ENCODE data around the gene NR6A1.
A peak's percentile ranks its signal among the peaks of the same experiment; 100 is the strongest.

The NR6A1 gene

GRCh38 chr9:124472770-124473169 is 298.3 kb downstream of the NR6A1 start:
- WGBS, 2 donors (ENCODE audit: extremely low coverage in 2 of 2, insufficient read length in 2 of 2, insufficient replicate concordance in 1 of 2), result no CpG with 5 or more reads among the region's 7 CpGs
- Histone ChIP-seq H3K79me1 (ENCODE audit: low read depth, low read length) (no peaks in the 10 kb centered on the region), H3K27me3 (ENCODE audit: control insufficient read depth in 3 of 3, insufficient read depth in 3 of 3, low read depth in 1 of 3, low read length in 3 of 3) (peaks cover 0 to 75% (median 0%) of the 10 kb centered on the region in 3 experiments)

GRCh38 chr9:124471761-124472160 is 299.4 kb downstream of the NR6A1 start:
- Histone ChIP-seq H3K14ac (ENCODE audit: low read length) (peak overlapping the region; percentile 38), H3K27ac (replicated peaks; ENCODE audit: low read length) (no peak overlapping the region), H3K23ac (ENCODE audit: low read depth, low read length, poor library complexity) (no peak overlapping the region), H3K79me1 (ENCODE audit: low read depth, low read length) (no peaks in the 10 kb centered on the region), H3K4ac (ENCODE audit: low read length) (no peak overlapping the region), H4K91ac (ENCODE audit: low read depth, low read length, poor library complexity) (no peak overlapping the region), H3K4me1 (ENCODE audit: control insufficient read depth in 2 of 2, insufficient read depth in 1 of 2, low read depth in 1 of 2, low read length in 2 of 2) (peaks cover 2 to 9% of the 10 kb centered on the region in 2 donors), H3K9me3 (replicated peaks in 1 of 2; ENCODE audit: control insufficient read depth in 2 of 2, insufficient read depth in 1 of 2, low read depth in 1 of 2, low read length in 2 of 2) (no peaks in the 10 kb centered on the region), H2AK5ac (ENCODE audit: low read depth, low read length) (peak overlapping the region; percentile 93), H3K27me3 (ENCODE audit: control insufficient read depth in 3 of 3, insufficient read depth in 3 of 3, low read depth in 1 of 3, low read length in 3 of 3) (peaks cover 0 to 72% (median 0%) of the 10 kb centered on the region in 3 experiments), H2AFZ (ENCODE audit: low read length) (no peak overlapping the region), H3K4me3 (ENCODE audit: low read length in 2 of 2) (no peak overlapping the region), H2BK5ac (ENCODE audit: low read length) (no peak overlapping the region), H2BK15ac (ENCODE audit: low read length) (no peak overlapping the region), H2BK120ac (ENCODE audit: low read depth, low read length) (no peak overlapping the region), H2BK12ac (ENCODE audit: low read length) (peak overlapping the region; percentile 16), H3K4me2 (ENCODE audit: insufficient read depth, low read length, poor library complexity, severe bottlenecking) (no peak overlapping the region), H4K8ac (ENCODE audit: low read depth, low read length) (no peak overlapping the region), H3K9ac (ENCODE audit: low read depth, low read length, poor library complexity) (no peak overlapping the region), H3K36me3 (replicated peaks in 1 of 2; ENCODE audit: control insufficient read depth in 2 of 2, insufficient read depth in 2 of 2, low read length in 2 of 2) (no peaks in the 10 kb centered on the region), H3K18ac (ENCODE audit: low read length) (peak overlapping the region; percentile 48)
- WGBS, 2 donors (ENCODE audit: extremely low coverage in 2 of 2, insufficient read length in 2 of 2, insufficient replicate concordance in 1 of 2), result no CpG with 5 or more reads among the region's 9 CpGs
- DNase-seq (ENCODE audit: low spot score), result no peak

More at GRCh38 chr9:124472770-124473169, 298.3 kb downstream of the NR6A1 start:
- no peak overlapping the region for H2BK12ac ChIP-seq (ENCODE audit: low read length)
- no peaks in the 10 kb centered on the region for H3K36me3 ChIP-seq (replicated peaks in 1 of 2; ENCODE audit: control insufficient read depth in 2 of 2, insufficient read depth in 2 of 2, low read length in 2 of 2)
- H3K9me3 ChIP-seq (replicated peaks in 1 of 2; ENCODE audit: control insufficient read depth in 2 of 2, insufficient read depth in 1 of 2, low read depth in 1 of 2, low read length in 2 of 2), result no peaks in the 10 kb centered on the region
- H3K14ac ChIP-seq (ENCODE audit: low read length), result no peak overlapping the region
- no peak overlapping the region for H4K91ac ChIP-seq (ENCODE audit: low read depth, low read length, poor library complexity)
- H3K23ac ChIP-seq (ENCODE audit: low read depth, low read length, poor library complexity), result no peak overlapping the region
- peak overlapping the region; percentile 38 for H3K18ac ChIP-seq (ENCODE audit: low read length)
- H3K4me3 ChIP-seq (ENCODE audit: low read length in 2 of 2), result no peak overlapping the region
- no peak overlapping the region for H2AFZ ChIP-seq (ENCODE audit: low read length)
- H3K4ac ChIP-seq (ENCODE audit: low read length), result no peak overlapping the region
- H2BK5ac ChIP-seq (ENCODE audit: low read length), result no peak overlapping the region
- no peak for DNase-seq (ENCODE audit: low spot score)
- no peak overlapping the region for H3K4me2 ChIP-seq (ENCODE audit: insufficient read depth, low read length, poor library complexity, severe bottlenecking)
- no peak overlapping the region for H2BK120ac ChIP-seq (ENCODE audit: low read depth, low read length)
- no peak overlapping the region for H3K27ac ChIP-seq (replicated peaks; ENCODE audit: low read length)
- H4K8ac ChIP-seq (ENCODE audit: low read depth, low read length), result no peak overlapping the region
- no peak overlapping the region for H3K9ac ChIP-seq (ENCODE audit: low read depth, low read length, poor library complexity)
- H2AK5ac ChIP-seq (ENCODE audit: low read depth, low read length), result no peak overlapping the region
- peak overlapping the region; percentile 78 for H2BK15ac ChIP-seq (ENCODE audit: low read length)
- peaks cover 8 to 16% of the 10 kb centered on the region in 2 donors for H3K4me1 ChIP-seq (ENCODE audit: control insufficient read depth in 2 of 2, insufficient read depth in 1 of 2, low read depth in 1 of 2, low read length in 2 of 2)

- Histone ChIP-seq H2AFZ (ENCODE audit: low read length) (no peak overlapping the region), H3K27me3 (ENCODE audit: control insufficient read depth in 3 of 3, insufficient read depth in 3 of 3, low read depth in 1 of 3, low read length in 3 of 3) (peaks cover 0 to 75% (median 0%) of the 10 kb centered on the region in 3 experiments), H3K4me2 (ENCODE audit: insufficient read depth, low read length, poor library complexity, severe bottlenecking) (no peak overlapping the region), H2AK5ac (ENCODE audit: low read depth, low read length) (peak overlapping the region; percentile 97), H2BK120ac (ENCODE audit: low read depth, low read length) (peak overlapping the region; percentile 24), H3K4ac (ENCODE audit: low read length) (no peak overlapping the region), H3K4me3 (ENCODE audit: low read length in 2 of 2) (no peak overlapping the region), H3K27ac (replicated peaks; ENCODE audit: low read length) (no peak overlapping the region), H3K23ac (ENCODE audit: low read depth, low read length, poor library complexity) (peak overlapping the region; percentile 80), H3K14ac (ENCODE audit: low read length) (no peak overlapping the region), H3K9ac (ENCODE audit: low read depth, low read length, poor library complexity) (no peak overlapping the region), H3K79me1 (ENCODE audit: low read depth, low read length) (no peaks in the 10 kb centered on the region), H4K8ac (ENCODE audit: low read depth, low read length) (no peak overlapping the region), H2BK15ac (ENCODE audit: low read length) (peak overlapping the region; percentile 83), H3K9me3 (replicated peaks in 1 of 2; ENCODE audit: control insufficient read depth in 2 of 2, insufficient read depth in 1 of 2, low read depth in 1 of 2, low read length in 2 of 2) (no peaks in the 10 kb centered on the region), H3K4me1 (ENCODE audit: control insufficient read depth in 2 of 2, insufficient read depth in 1 of 2, low read depth in 1 of 2, low read length in 2 of 2) (peaks cover 0 to 8% of the 10 kb centered on the region in 2 donors), H4K91ac (ENCODE audit: low read depth, low read length, poor library complexity) (no peak overlapping the region), H2BK12ac (ENCODE audit: low read length) (peak overlapping the region; percentile 41), H3K18ac (ENCODE audit: low read length) (peak overlapping the region; percentile 85), H2BK5ac (ENCODE audit: low read length) (peak overlapping the region; percentile 68), H3K36me3 (replicated peaks in 1 of 2; ENCODE audit: control insufficient read depth in 2 of 2, insufficient read depth in 2 of 2, low read length in 2 of 2) (no peaks in the 10 kb centered on the region)
- WGBS, 2 donors (ENCODE audit: extremely low coverage in 2 of 2, insufficient read length in 2 of 2, insufficient replicate concordance in 1 of 2), result no CpG with 5 or more reads among the region's 7 CpGs
- DNase-seq (ENCODE audit: low spot score), result no peak
Measured at GRCh38 chr9:124470726-124471125, 300.4 kb downstream of the NR6A1 start.

GRCh38 chr9:124470306-124470705 is 300.8 kb downstream of the NR6A1 start:
- Histone ChIP-seq H3K27ac (replicated peaks; ENCODE audit: low read length) (no peak overlapping the region), H2BK5ac (ENCODE audit: low read length) (peak overlapping the region; percentile 68), H3K36me3 (replicated peaks in 1 of 2; ENCODE audit: control insufficient read depth in 2 of 2, insufficient read depth in 2 of 2, low read length in 2 of 2) (no peaks in the 10 kb centered on the region), H3K27me3 (ENCODE audit: control insufficient read depth in 3 of 3, insufficient read depth in 3 of 3, low read depth in 1 of 3, low read length in 3 of 3) (peaks cover 0 to 70% (median 0%) of the 10 kb centered on the region in 3 experiments), H3K4me3 (ENCODE audit: low read length in 2 of 2) (no peak overlapping the region), H3K4me2 (ENCODE audit: insufficient read depth, low read length, poor library complexity, severe bottlenecking) (no peak overlapping the region), H3K9me3 (replicated peaks in 1 of 2; ENCODE audit: control insufficient read depth in 2 of 2, insufficient read depth in 1 of 2, low read depth in 1 of 2, low read length in 2 of 2) (no peaks in the 10 kb centered on the region), H3K4ac (ENCODE audit: low read length) (no peak overlapping the region), H2BK120ac (ENCODE audit: low read depth, low read length) (no peak overlapping the region), H4K91ac (ENCODE audit: low read depth, low read length, poor library complexity) (no peak overlapping the region), H2AK5ac (ENCODE audit: low read depth, low read length) (peak overlapping the region; percentile 97), H4K8ac (ENCODE audit: low read depth, low read length) (peak overlapping the region; percentile 19), H3K14ac (ENCODE audit: low read length) (no peak overlapping the region), H3K4me1 (ENCODE audit: control insufficient read depth in 2 of 2, insufficient read depth in 1 of 2, low read depth in 1 of 2, low read length in 2 of 2) (peaks cover 0 to 7% of the 10 kb centered on the region in 2 donors), H2BK12ac (ENCODE audit: low read length) (peak overlapping the region; percentile 97), H2AFZ (ENCODE audit: low read length) (no peak overlapping the region), H2BK15ac (ENCODE audit: low read length) (peak overlapping the region; percentile 83), H3K9ac (ENCODE audit: low read depth, low read length, poor library complexity) (peak overlapping the region; percentile 38), H3K79me1 (ENCODE audit: low read depth, low read length) (no peaks in the 10 kb centered on the region), H3K18ac (ENCODE audit: low read length) (peak overlapping the region; percentile 85), H3K23ac (ENCODE audit: low read depth, low read length, poor library complexity) (peak overlapping the region; percentile 80)
- no CpG with 5 or more reads among the region's 13 CpGs for WGBS, 2 donors (ENCODE audit: extremely low coverage in 2 of 2, insufficient read length in 2 of 2, insufficient replicate concordance in 1 of 2)
- DNase-seq (ENCODE audit: low spot score), result no peak

Data from neuronal stem cell (in vitro differentiated cells).